ENCODE measurements around the gene PRR22.

Gene PRR22

GRCh38 chr19:5814123-5814851, 29.7 kb upstream of the PRR22 start:
- DNase-seq (ENCODE audit: low read depth in 2 of 2): no peak

- no peak for DNase-seq (ENCODE audit: low read depth in 2 of 2)
Measured at GRCh38 chr19:5811117-5811516, 26.6 kb upstream of the PRR22 start.

- no peak for DNase-seq (ENCODE audit: low read depth in 2 of 2)
Measured at GRCh38 chr19:5809469-5809868, 24.9 kb upstream of the PRR22 start.

GRCh38 chr19:5809053-5809452, 24.5 kb upstream of the PRR22 start:
- DNase-seq (ENCODE audit: low read depth in 2 of 2): no peak

GRCh38 chr19:5808120-5808816, 23.7 kb upstream of the PRR22 start:
- no peak for DNase-seq (ENCODE audit: low read depth in 2 of 2)

GRCh38 chr19:5806905-5807304, 22.4 kb upstream of the PRR22 start:
- no peak for DNase-seq (ENCODE audit: low read depth in 2 of 2)

- no peak for DNase-seq (ENCODE audit: low read depth in 2 of 2)
Measured at GRCh38 chr19:5806133-5806489, 21.6 kb upstream of the PRR22 start.

GRCh38 chr19:5805462-5806132, 21.1 kb upstream of the PRR22 start:
- peak in 1 of 2 donors; percentile 10 for DNase-seq (ENCODE audit: low read depth in 2 of 2)

- peak in 1 of 2 donors; percentile 11 for DNase-seq (ENCODE audit: low read depth in 2 of 2)
Measured at GRCh38 chr19:5804516-5805461, 20.2 kb upstream of the PRR22 start, which contains the start of gene NRTN. TSS of gene NRTN (plus strand) at chr19:5805067. CDS start at chr19:5824166, 19,099 bp downstream.

- DNase-seq (ENCODE audit: low read depth in 2 of 2): peak; percentile 81 to 87
Measured at GRCh38 chr19:5803752-5804515, 19.4 kb upstream of the PRR22 start.

GRCh38 chr19:5803441-5803751, 18.9 kb upstream of the PRR22 start:
- no peak for DNase-seq (ENCODE audit: low read depth in 2 of 2)

- DNase-seq (ENCODE audit: low read depth in 2 of 2): no peak
Measured at GRCh38 chr19:5801796-5802619, 17.5 kb upstream of the PRR22 start.

GRCh38 chr19:5800361-5801270, 16.1 kb upstream of the PRR22 start:
- DNase-seq (ENCODE audit: low read depth in 2 of 2): no peak

GRCh38 chr19:5799247-5800241, 15.0 kb upstream of the PRR22 start:
- DNase-seq (ENCODE audit: low read depth in 2 of 2): no peak

GRCh38 chr19:5798244-5798643, 13.7 kb upstream of the PRR22 start:
- DNase-seq (ENCODE audit: low read depth in 2 of 2): no peak

GRCh38 chr19:5795382-5795919, 10.9 kb upstream of the PRR22 start:
- no peak for DNase-seq (ENCODE audit: low read depth in 2 of 2)

- DNase-seq (ENCODE audit: low read depth in 2 of 2): no peak
Measured at GRCh38 chr19:5793188-5793587, 8.6 kb upstream of the PRR22 start.

GRCh38 chr19:5792224-5792623, 7.7 kb upstream of the PRR22 start:
- no peak for DNase-seq (ENCODE audit: low read depth in 2 of 2)
